Mucosa of rectum (tissue), 2 donors: ENCODE results near the gene SELENOO.

Source experiments
- H3K27ac ChIP-seq, 2 donors: one replicate each; pipeline ENCODE4 v1.7.0; 2013; ENCODE audit warnings: inconsistent platforms in 2 of 2, low read depth in 2 of 2, low read length in 2 of 2
- H3K27me3 ChIP-seq, 2 donors: one replicate each; pipeline ENCODE4 v1.7.0; 2013; ENCODE audit warnings: low read length in 2 of 2; ENCODE audit not compliant: control insufficient read depth in 2 of 2, insufficient read depth in 2 of 2
- H3K36me3 ChIP-seq, 2 donors: one replicate each; pipeline ENCODE4 v1.7.0; 2013; ENCODE audit warnings: low read length in 2 of 2; ENCODE audit not compliant: control insufficient read depth in 2 of 2, insufficient read depth in 2 of 2
- H3K4me1 ChIP-seq, 2 donors: one replicate each; pipeline ENCODE4 v1.7.0; 2013; ENCODE audit warnings: low read length in 2 of 2, mild to moderate bottlenecking in 1 of 2; ENCODE audit not compliant: control insufficient read depth in 2 of 2, insufficient read depth in 2 of 2
- H3K4me3 ChIP-seq, 2 donors: one replicate each; pipeline ENCODE4 v1.7.0; 2013; ENCODE audit warnings: low read length in 2 of 2
- H3K9ac ChIP-seq, 2 donors: one replicate each; pipeline ENCODE4 v1.7.0; 2013; ENCODE audit warnings: low read length in 2 of 2, low read depth in 1 of 2, mild to moderate bottlenecking in 1 of 2
- H3K9me3 ChIP-seq, 2 donors: one replicate each; pipeline ENCODE4 v1.7.0; 2013; ENCODE audit warnings: low read length in 2 of 2; ENCODE audit not compliant: control insufficient read depth in 2 of 2
- donor health status: healthy.
- donor health status: Normal muscosa, but diverticular disease.

The SELENOO gene

DNA sequence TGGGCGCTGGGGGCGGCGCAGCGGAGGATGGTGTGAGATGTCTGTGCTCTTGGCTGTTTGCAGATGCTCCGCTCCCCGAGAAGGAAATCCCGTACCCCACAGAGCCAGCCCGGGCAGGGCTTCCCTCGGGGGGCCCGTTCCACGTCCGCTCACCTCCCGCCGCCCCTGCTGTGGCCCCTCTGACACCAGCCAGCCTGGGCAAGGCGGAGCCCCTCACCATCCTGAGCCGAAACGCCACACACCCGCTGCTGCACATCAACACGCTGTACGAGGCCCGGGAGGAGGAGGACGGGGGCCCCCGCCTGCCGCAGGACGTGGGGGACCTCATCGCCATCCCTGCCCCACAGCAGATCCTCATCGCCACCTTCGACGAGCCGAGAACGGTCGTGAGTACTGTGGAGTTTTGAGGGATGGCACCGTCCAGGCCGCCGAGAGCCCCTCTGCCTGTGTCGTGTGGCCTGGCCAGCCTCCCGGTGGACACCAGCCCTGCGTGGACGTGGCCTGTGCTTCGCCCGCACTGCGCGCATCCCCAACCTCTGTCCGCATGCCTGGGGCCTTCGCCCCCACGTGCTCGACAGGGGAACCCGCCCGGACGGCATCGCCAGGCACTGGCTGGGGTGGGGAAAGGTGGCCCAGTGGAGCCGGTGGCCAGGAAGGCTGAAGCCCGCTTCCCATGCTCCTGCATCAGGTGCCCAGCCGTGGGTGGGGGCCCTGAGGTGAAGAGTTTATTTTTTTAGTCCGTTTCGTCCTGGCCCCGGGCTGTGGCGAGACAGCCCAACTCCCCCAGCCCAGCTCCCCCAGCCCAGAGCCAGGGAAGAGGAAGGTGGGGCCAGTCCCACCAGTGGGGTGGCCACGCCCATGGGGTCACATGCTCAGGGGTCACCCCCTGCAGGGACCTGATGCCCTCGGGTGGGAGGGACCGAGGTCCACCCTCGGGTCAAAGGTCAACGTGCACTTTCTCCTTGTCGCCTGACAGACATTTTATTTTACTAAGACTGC lies 21.6 kb upstream of the SELENOO start:
- Histone ChIP-seq H3K9me3 (no peaks in the 10 kb centered on the region), H3K27me3 (peaks cover 2 to 4% of the 10 kb centered on the region in 2 donors), H3K27ac (no peak overlapping the region), H3K9ac (no peak overlapping the region), H3K4me3 (no peak overlapping the region), H3K4me1 (peaks cover 6 to 16% of the 10 kb centered on the region in 2 donors), H3K36me3 (no peaks in the 10 kb centered on the region)

DNA sequence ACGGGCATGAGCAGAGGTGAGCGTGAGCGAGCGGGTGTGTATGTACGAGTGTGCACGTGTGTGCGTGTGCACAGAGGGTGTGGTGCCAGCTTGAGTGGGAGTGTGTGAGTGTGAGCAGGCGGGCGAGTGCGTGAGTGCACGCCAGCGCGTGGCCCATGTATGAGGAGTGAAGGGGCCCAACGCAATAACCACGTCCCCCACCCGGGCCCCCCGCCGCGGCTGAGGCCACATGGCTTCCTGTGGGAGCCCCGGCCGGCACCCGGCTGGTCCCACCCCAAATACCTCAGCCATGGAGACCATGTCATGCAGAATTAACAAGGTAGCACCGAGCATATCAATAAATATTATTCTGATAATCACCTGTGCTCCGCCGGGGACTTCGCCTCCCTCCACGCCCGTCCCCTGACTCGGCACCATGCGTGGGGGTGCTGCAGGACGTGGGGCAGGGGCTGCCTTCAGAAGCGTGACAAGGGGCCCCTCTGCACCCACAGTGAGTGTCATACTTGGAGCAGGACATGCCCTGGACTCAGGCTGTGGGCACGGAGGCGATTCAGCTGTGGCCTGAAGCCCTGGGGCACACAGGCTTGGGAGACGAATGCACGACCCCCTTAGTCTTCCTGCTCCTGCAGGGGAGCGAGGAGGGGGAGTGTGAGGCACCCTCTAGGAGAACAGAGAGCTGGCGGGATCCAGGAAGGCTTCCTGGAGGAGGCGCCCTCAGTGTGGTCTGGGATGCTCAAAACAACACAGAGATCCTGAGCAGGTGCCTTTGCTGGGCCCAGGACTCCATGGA lies 20.7 kb upstream of the SELENOO start:
- Histone ChIP-seq H3K27me3 (peaks cover 2 to 4% of the 10 kb centered on the region in 2 donors), H3K9me3 (no peaks in the 10 kb centered on the region), H3K36me3 (no peaks in the 10 kb centered on the region), H3K4me1 (peaks cover 7 to 20% of the 10 kb centered on the region in 2 donors), H3K27ac (no peak overlapping the region), H3K9ac (no peak overlapping the region), H3K4me3 (no peak overlapping the region)

GRCh38 chr22:50180727-50181521 lies 19.9 kb upstream of the SELENOO start:
- Histone ChIP-seq H3K9ac (no peak overlapping the region), H3K27ac (no peak overlapping the region), H3K36me3 (no peaks in the 10 kb centered on the region), H3K9me3 (no peaks in the 10 kb centered on the region), H3K27me3 (peaks cover 2 to 4% of the 10 kb centered on the region in 2 donors), H3K4me3 (no peak overlapping the region), H3K4me1 (peaks cover 10 to 23% of the 10 kb centered on the region in 2 donors)

DNA sequence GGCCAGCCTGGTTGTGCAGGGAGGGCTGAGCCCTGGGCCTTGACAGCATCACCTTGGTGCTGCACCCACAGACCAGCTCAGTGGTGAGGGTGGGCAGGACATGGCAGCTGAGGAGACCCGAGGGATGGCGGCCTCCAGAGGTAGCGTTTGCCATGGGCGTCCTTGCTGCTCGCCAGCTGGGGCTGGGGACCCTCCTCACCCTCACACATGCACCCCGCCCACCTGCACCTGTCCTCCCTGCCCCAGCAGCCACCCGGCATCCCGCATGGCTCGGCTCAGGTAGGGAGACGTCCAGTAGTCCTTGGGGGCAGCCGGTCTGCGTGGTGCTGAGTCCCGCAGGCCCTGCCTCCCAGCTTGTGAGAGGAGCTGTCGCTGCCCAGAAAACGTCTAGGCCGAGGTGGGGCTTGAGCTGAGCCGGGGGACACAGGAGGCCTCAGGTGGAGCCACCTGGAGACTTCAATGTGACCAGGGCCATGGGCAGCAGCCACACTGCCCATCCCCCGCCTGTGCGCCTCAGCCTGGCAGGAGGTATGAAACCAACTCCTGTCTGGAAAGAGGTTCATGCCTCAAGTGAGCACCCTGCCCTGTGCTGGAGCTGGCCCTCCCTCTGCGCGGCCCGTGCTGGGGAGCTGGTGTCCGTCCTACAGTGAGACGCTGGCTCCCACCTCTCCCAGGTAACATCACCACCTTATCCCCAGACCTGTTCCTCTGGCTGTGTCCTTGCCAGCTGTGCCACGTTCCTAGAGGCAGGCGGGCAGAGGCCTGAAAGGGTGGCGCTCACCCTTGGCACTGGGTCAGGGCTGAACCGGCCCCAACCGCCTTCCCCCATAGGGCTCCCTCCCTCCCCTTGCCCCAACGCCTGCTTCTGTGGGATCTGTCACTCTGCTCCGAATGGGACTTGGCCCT lies 18.4 kb upstream of the SELENOO start:
- no peaks in the 10 kb centered on the region for H3K36me3 ChIP-seq
- peaks cover 2 to 4% of the 10 kb centered on the region in 2 donors for H3K27me3 ChIP-seq
- no peak overlapping the region for H3K9ac ChIP-seq
- no peaks in the 10 kb centered on the region for H3K9me3 ChIP-seq
- no peak overlapping the region for H3K4me3 ChIP-seq
- peaks cover 16 to 34% of the 10 kb centered on the region in 2 donors for H3K4me1 ChIP-seq
- H3K27ac ChIP-seq, result no peak overlapping the region

- Histone ChIP-seq H3K27ac (peak overlapping the region in 1 of 2 donors; percentile 32), H3K36me3 (no peaks in the 10 kb centered on the region), H3K4me1 (peaks cover 16 to 35% of the 10 kb centered on the region in 2 donors), H3K4me3 (no peak overlapping the region), H3K9ac (no peak overlapping the region), H3K27me3 (peaks cover 2 to 4% of the 10 kb centered on the region in 2 donors), H3K9me3 (no peaks in the 10 kb centered on the region)
Observed at GRCh38 chr22:50183141-50183971, 17.5 kb upstream of the SELENOO start.

- H3K27me3 ChIP-seq, result peaks cover 2% of the 10 kb centered on the region in 2 donors
- H3K27ac ChIP-seq, result peak overlapping the region in 1 of 2 donors; percentile 32
- H3K4me1 ChIP-seq, result peaks cover 21 to 39% of the 10 kb centered on the region in 2 donors
- no peaks in the 10 kb centered on the region for H3K9me3 ChIP-seq
- peak overlapping the region in 1 of 2 donors; percentile 7 for H3K4me3 ChIP-seq
- no peak overlapping the region for H3K9ac ChIP-seq
- H3K36me3 ChIP-seq, result no peaks in the 10 kb centered on the region
Observed at GRCh38 chr22:50184004-50184901, 16.6 kb upstream of the SELENOO start.

DNA sequence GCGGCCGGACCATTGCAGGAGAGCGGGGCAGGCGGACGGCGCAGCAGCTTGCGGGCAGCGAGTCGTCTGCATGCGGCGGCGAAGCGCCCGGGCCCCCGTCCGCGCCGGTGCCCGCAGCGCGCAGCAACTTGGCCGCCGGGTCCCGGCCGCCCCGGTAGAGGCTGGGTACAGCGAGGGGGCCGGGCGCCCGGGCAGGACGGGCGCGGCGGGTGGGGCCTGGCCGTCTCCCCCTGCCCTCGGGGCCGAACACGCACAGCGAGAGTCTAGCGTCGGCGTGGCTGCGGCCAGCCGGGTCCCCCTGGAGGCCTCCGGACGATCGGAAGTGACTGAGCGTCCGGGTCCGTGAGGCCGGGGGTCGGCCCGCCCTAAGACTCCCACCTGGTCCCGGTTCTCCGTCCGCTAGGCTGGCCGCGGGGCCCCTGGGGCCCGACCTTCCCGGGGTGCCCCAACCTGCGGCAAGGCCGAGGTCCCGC lies 15.9 kb upstream of the SELENOO start:
- Histone ChIP-seq H3K36me3 (no peaks in the 10 kb centered on the region), H3K27me3 (no peaks in the 10 kb centered on the region), H3K9ac (peak overlapping the region in 1 of 2 donors; percentile 58), H3K4me3 (peak overlapping the region; percentile 60 to 80), H3K27ac (peak overlapping the region in 1 of 2 donors; percentile 16), H3K9me3 (no peaks in the 10 kb centered on the region), H3K4me1 (peaks cover 28 to 41% of the 10 kb centered on the region in 2 donors)
